HFFc6 (cell line): ENCODE measurements around the gene SRSF8. TPM values are rescaled to one million over a fixed set of nuclear protein-coding genes. Genes with fewer than 3 reads are reported as not detected.

Experiments
- DNase-seq: peaks from one replicate; pipeline ENCODE4 v3.0.0-alpha.2; 2018
- H3K27ac Mint-ChIP-seq: 2 replicates; pipeline ENCODE4 v1.8.0; 2020; ENCODE audit warnings: mild to moderate bottlenecking, mixed read lengths
- H3K27me3 Mint-ChIP-seq: 2 replicates; pipeline ENCODE4 v1.8.0; 2021; ENCODE audit warnings: mild to moderate bottlenecking, moderate library complexity, mixed read lengths; ENCODE audit not compliant: insufficient read depth
- H3K36me3 Mint-ChIP-seq: 2 replicates; pipeline ENCODE4 v1.8.0; 2021; ENCODE audit warnings: low read depth, mixed read lengths
- H3K4me1 Mint-ChIP-seq: 2 replicates; pipeline ENCODE4 v1.8.0; 2020; ENCODE audit warnings: low read depth, mixed read lengths
- H3K4me3 Mint-ChIP-seq: 2 replicates; pipeline ENCODE4 v1.8.0; 2020; ENCODE audit warnings: mild to moderate bottlenecking, moderate library complexity, mixed read lengths
- H3K9me3 Mint-ChIP-seq: 2 replicates; pipeline ENCODE4 v1.8.0; 2020; ENCODE audit warnings: mild to moderate bottlenecking, mixed read lengths
- total RNA-seq, 6 experiments: library from RNA; stranded (reverse); fragmentation: NEBNext Ultra II Directional; extraction: Animal tissue kit (Norgen Biotek cat#: 25700); gene quantifications; 2 replicates in 1 of 6; 3 replicates in 5 of 6; pipeline ENCODE4 v1.2.3, GENCODE V29; 2021
- TF ChIP-seq, protein P1 (sequence below): fragments of 200-600 bp; sonication (generic); IDR thresholded peaks from 2 replicates; pipeline ENCODE4 v1.5.0; 2021; ENCODE audit warnings: antibody characterized with exemption, mild to moderate bottlenecking

The SRSF8 gene
- total RNA-seq, 6 experiments from 2014 or later: 27.7 to 35.6 (median 32.6) TPM

GRCh38 chr11:95050595-95051202 lies 16.0 kb upstream of the SRSF8 start:
- Mint-ChIP-seq H3K27me3 (peaks cover 24% of the 10 kb centered on the region), H3K4me1 (no peaks in the 10 kb centered on the region), H3K36me3 (no peaks in the 10 kb centered on the region), H3K9me3 (no peaks in the 10 kb centered on the region), H3K4me3 (no peak overlapping the region), H3K27ac (no peak overlapping the region)
- no peak for DNase-seq
- TF ChIP-seq, protein P1, sequence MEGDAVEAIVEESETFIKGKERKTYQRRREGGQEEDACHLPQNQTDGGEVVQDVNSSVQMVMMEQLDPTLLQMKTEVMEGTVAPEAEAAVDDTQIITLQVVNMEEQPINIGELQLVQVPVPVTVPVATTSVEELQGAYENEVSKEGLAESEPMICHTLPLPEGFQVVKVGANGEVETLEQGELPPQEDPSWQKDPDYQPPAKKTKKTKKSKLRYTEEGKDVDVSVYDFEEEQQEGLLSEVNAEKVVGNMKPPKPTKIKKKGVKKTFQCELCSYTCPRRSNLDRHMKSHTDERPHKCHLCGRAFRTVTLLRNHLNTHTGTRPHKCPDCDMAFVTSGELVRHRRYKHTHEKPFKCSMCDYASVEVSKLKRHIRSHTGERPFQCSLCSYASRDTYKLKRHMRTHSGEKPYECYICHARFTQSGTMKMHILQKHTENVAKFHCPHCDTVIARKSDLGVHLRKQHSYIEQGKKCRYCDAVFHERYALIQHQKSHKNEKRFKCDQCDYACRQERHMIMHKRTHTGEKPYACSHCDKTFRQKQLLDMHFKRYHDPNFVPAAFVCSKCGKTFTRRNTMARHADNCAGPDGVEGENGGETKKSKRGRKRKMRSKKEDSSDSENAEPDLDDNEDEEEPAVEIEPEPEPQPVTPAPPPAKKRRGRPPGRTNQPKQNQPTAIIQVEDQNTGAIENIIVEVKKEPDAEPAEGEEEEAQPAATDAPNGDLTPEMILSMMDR: no peak

DNA sequence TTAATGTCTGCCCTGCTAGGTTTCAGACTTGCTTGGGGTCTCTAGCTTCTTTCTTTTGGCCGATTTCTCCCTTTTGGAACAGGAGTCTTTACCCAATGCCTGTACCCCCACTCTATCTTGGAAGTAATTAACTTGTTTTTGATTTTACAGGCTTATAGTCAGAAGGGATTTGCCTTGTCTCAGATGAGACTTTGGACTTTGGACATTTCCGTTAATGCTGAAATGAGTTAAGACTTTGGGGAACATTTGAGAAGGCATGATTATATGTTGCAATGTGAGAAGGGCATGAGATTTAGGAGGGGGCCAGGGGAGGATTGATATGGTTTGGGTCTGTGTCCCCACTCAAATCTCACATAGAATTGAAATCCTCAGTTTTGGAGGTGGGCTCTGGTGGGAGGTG lies 12.4 kb upstream of the SRSF8 start:
- H3K27me3 Mint-ChIP-seq: peaks cover 18% of the 10 kb centered on the region
- TF ChIP-seq, protein P1: no peak
- no peak overlapping the region for H3K27ac Mint-ChIP-seq
- no peak overlapping the region for H3K4me3 Mint-ChIP-seq
- H3K9me3 Mint-ChIP-seq: no peaks in the 10 kb centered on the region
- no peaks in the 10 kb centered on the region for H3K4me1 Mint-ChIP-seq
- H3K36me3 Mint-ChIP-seq: no peaks in the 10 kb centered on the region
- DNase-seq: no peak

- Mint-ChIP-seq H3K36me3 (no peaks in the 10 kb centered on the region), H3K27ac (no peak overlapping the region), H3K27me3 (peaks cover 11% of the 10 kb centered on the region), H3K4me1 (no peaks in the 10 kb centered on the region), H3K4me3 (no peak overlapping the region), H3K9me3 (no peaks in the 10 kb centered on the region)
- no peak for DNase-seq
- TF ChIP-seq, protein P1: no peak
These were observed 11.3 kb upstream of the SRSF8 start for GRCh38 chr11:95055283-95055897.

DNA sequence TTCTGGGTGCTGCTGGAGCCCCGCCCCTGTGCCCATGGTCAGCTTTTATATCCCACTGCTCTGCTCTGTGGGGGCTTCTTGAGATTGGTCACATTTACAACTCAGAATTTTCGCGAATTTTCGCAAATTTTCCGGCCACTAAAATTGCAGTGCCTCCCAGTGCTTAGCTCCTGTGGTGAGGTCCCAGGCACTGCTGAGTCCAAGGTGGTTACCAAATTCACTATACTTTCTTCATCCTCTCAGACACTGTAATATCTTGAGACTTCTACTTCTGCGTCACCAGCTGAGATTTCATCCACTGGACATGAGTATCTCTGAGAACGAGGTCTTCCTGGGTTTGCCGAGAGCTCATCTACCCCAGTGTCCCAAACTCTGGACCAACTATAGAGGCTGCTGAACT lies 8.8 kb upstream of the SRSF8 start:
- H3K36me3 Mint-ChIP-seq: no peaks in the 10 kb centered on the region

DNA sequence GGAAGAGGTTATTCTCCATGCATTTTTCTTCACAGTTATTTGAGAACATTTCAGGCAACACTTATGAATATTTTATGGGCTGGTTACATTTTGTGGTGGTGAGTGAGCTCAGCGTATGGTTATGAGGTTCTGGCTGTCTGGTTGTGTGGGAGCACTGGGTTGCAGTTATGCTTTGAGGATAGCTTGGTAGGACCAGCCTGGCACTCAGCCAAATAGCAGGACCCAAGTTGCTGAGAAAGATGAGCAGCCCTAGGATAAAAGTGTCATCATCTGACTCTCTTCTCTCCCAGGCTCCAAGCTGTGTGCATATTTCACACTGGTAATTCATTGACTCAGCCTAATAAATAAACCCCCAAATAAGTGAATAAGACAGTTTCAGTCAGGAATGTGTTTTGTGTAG lies 8.1 kb upstream of the SRSF8 start:
- H3K27me3 Mint-ChIP-seq: peaks cover 9% of the 10 kb centered on the region
- H3K27ac Mint-ChIP-seq: no peak overlapping the region
- H3K4me1 Mint-ChIP-seq: no peaks in the 10 kb centered on the region
- TF ChIP-seq, protein P1: no peak
- H3K4me3 Mint-ChIP-seq: no peak overlapping the region
- H3K9me3 Mint-ChIP-seq: no peaks in the 10 kb centered on the region
- peak; percentile 5 for DNase-seq
- H3K36me3 Mint-ChIP-seq: no peaks in the 10 kb centered on the region

More for the DNA sequence above, 8.8 kb upstream of the SRSF8 start:
- H3K27me3 Mint-ChIP-seq: peaks cover 9% of the 10 kb centered on the region
- TF ChIP-seq, protein P1: no peak
- no peak overlapping the region for H3K4me3 Mint-ChIP-seq
- no peak for DNase-seq
- H3K4me1 Mint-ChIP-seq: no peaks in the 10 kb centered on the region
- no peak overlapping the region for H3K27ac Mint-ChIP-seq
- H3K9me3 Mint-ChIP-seq: no peaks in the 10 kb centered on the region
